ENCODE measurements around the gene MPPED2. TPM values are rescaled to one million over a fixed set of nuclear protein-coding genes. Genes with fewer than 3 reads are reported as not detected.

The MPPED2 gene
- total and polyA plus RNA-seq, 2 of the 13 experiments (the other 11 are each of a cell fraction or from before 2014, with no cell fraction given), result not detected

DNA sequence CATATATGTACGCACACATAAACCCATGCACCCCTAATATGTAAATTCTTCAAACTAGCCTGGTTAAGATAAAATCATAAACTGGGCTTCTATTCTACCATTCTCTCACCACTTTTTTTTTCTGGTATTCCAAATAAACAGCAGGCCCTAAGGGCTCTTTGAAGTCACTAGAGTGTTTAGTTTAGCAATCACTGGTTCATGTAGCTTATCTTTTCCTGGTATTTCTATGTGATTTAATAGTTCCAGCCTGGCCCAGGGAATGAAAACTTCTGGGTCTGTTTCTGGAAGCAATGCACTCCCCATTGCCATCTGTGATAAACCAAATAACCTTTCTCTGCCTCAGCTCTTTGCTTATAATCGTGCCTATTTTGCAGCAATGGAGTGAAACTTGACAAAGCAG is 10.7 kb upstream of the MPPED2 start:
- no peak overlapping the region for H3K4me3 ChIP-seq (replicated peaks in 1 of 3; ENCODE audit: insufficient read depth in 1 of 3, low read depth in 2 of 3, low read length in 3 of 3)
- H3K9ac ChIP-seq (ENCODE audit: insufficient read depth, low read depth, low read length), result no peak overlapping the region
- BruUV-seq (replicated peaks), result no TSS peak
- no peaks in the 10 kb centered on the region for H3K27me3 ChIP-seq (ENCODE audit: control insufficient read depth in 1 of 2, insufficient read depth in 2 of 2, low read length in 2 of 2)
- intact Hi-C loops (cut with micrococcal nuclease; ENCODE audit: unreplicated experiment), result no loop called here
- no peaks in the 10 kb centered on the region for H3K4me1 ChIP-seq (ENCODE audit: insufficient read depth, low read length)
- H3K27ac ChIP-seq (ENCODE audit: extremely low read length, insufficient read depth, low read length), result no peak overlapping the region
- ChIA-PET CTCF (ENCODE audit: low intra/inter-chr PET ratio, low total read pairs) (no interaction called here), POLR2A (no interaction called here)
- H3K9me3 ChIP-seq (ENCODE audit: low read length), result no peaks in the 10 kb centered on the region
- H2AFZ ChIP-seq (ENCODE audit: low read length), result no peak overlapping the region
- no peaks in the 10 kb centered on the region for H3K36me3 ChIP-seq (replicated peaks in 1 of 2; ENCODE audit: control insufficient read depth in 1 of 2, insufficient read depth in 2 of 2, low read length in 2 of 2)
- no peaks in the 10 kb centered on the region for H3K79me2 ChIP-seq (ENCODE audit: insufficient read depth, low read length)
- no peak for DNase-seq (ENCODE audit: low spot score)
- H4K20me1 ChIP-seq (ENCODE audit: insufficient read depth, low read length), result no peaks in the 10 kb centered on the region
- no peak for FAIRE-seq
- ATAC-seq, result no peak
- in situ Hi-C loops (cut with HindIII; ENCODE audit: extremely low pct_ligation_motif_present, low pct_unique_long_range_greater_than_20kb), result no loop called here
- no peak overlapping the region for H3K4me2 ChIP-seq (ENCODE audit: low read depth, low read length)
- 0% methylated on average over 2 of the region's 2 CpGs for WGBS (ENCODE audit: low lambda C conversion rate)
- TF ChIP-seq, protein P1, sequence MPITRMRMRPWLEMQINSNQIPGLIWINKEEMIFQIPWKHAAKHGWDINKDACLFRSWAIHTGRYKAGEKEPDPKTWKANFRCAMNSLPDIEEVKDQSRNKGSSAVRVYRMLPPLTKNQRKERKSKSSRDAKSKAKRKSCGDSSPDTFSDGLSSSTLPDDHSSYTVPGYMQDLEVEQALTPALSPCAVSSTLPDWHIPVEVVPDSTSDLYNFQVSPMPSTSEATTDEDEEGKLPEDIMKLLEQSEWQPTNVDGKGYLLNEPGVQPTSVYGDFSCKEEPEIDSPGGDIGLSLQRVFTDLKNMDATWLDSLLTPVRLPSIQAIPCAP (CRISPR knock-in tag; IDR thresholded peaks at IDR 0.05; ENCODE audit: low read depth), result no peak
- no peak for TF ChIP-seq ZNF816 (CRISPR knock-in tag; IDR thresholded peaks at IDR 0.05; ENCODE audit: borderline replicate concordance)
- TF ChIP-seq ZNF264 (CRISPR knock-in tag; IDR thresholded peaks at IDR 0.05), result no peak
- no peak for TF ChIP-seq ZMYM2 (CRISPR knock-in tag; IDR thresholded peaks at IDR 0.05)
- TF ChIP-seq MTF2 (CRISPR knock-in tag; IDR thresholded peaks at IDR 0.05; ENCODE audit: borderline replicate concordance), result no peak
- TF ChIP-seq, protein P2, sequence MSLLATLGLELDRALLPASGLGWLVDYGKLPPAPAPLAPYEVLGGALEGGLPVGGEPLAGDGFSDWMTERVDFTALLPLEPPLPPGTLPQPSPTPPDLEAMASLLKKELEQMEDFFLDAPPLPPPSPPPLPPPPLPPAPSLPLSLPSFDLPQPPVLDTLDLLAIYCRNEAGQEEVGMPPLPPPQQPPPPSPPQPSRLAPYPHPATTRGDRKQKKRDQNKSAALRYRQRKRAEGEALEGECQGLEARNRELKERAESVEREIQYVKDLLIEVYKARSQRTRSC (CRISPR knock-in tag; IDR thresholded peaks at IDR 0.05; ENCODE audit: low read depth), result no peak
- TF ChIP-seq HCFC1 (IDR thresholded peaks at IDR 0.05; ENCODE audit: low read depth, low read length), result no peak
- no peak for TF ChIP-seq ZNF841 (CRISPR knock-in tag; IDR thresholded peaks at IDR 0.05; ENCODE audit: borderline replicate concordance)
- no peak for TF ChIP-seq PHF5A (CRISPR knock-in tag; IDR thresholded peaks at IDR 0.05; ENCODE audit: low read depth, unreplicated experiment)
- TF ChIP-seq, protein P3, sequence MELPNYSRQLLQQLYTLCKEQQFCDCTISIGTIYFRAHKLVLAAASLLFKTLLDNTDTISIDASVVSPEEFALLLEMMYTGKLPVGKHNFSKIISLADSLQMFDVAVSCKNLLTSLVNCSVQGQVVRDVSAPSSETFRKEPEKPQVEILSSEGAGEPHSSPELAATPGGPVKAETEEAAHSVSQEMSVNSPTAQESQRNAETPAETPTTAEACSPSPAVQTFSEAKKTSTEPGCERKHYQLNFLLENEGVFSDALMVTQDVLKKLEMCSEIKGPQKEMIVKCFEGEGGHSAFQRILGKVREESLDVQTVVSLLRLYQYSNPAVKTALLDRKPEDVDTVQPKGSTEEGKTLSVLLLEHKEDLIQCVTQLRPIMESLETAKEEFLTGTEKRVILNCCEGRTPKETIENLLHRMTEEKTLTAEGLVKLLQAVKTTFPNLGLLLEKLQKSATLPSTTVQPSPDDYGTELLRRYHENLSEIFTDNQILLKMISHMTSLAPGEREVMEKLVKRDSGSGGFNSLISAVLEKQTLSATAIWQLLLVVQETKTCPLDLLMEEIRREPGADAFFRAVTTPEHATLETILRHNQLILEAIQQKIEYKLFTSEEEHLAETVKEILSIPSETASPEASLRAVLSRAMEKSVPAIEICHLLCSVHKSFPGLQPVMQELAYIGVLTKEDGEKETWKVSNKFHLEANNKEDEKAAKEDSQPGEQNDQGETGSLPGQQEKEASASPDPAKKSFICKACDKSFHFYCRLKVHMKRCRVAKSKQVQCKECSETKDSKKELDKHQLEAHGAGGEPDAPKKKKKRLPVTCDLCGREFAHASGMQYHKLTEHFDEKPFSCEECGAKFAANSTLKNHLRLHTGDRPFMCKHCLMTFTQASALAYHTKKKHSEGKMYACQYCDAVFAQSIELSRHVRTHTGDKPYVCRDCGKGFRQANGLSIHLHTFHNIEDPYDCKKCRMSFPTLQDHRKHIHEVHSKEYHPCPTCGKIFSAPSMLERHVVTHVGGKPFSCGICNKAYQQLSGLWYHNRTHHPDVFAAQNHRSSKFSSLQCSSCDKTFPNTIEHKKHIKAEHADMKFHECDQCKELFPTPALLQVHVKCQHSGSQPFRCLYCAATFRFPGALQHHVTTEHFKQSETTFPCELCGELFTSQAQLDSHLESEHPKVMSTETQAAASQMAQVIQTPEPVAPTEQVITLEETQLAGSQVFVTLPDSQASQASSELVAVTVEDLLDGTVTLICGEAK (IDR thresholded peaks at IDR 0.05), result no peak
- TF ChIP-seq, protein P3 (CRISPR knock-in tag; IDR thresholded peaks at IDR 0.05), result no peak
- no peak for TF ChIP-seq ADNP (CRISPR knock-in tag; IDR thresholded peaks at IDR 0.05)
- TF ChIP-seq ZNF556 (CRISPR knock-in tag; IDR thresholded peaks at IDR 0.05; ENCODE audit: borderline replicate concordance), result no peak
- TF ChIP-seq ZNF256 (CRISPR knock-in tag; conservative IDR thresholded peaks at IDR 0.05), result no peak
- TF ChIP-seq, protein P4, sequence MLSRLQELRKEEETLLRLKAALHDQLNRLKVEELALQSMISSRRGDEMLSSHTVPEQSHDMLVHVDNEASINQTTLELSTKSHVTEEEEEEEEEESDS (CRISPR knock-in tag; IDR thresholded peaks at IDR 0.05; ENCODE audit: borderline replicate concordance), result no peak
